Right lobe of liver (tissue), 6 donors: ENCODE measurements around the gene NECAB2. TPM values are rescaled to one million over a fixed set of nuclear protein-coding genes. Genes with fewer than 3 reads are reported as not detected.

Source experiments
- ATAC-seq, 4 donors: fragments of 200-7000 bp; cut with Tn5 transposase; one replicate each; pipeline ENCODE4 v1.9.1; 2020; ENCODE audit warnings: mild to moderate bottlenecking in 4 of 4, moderate library complexity in 4 of 4
- DNase-seq, 3 donors: peaks; one replicate each; pipeline ENCODE4 v3.0.0-alpha.2; 2020
- H3K27ac ChIP-seq, 3 donors: fragments of 200-600 bp; one replicate each; pipeline ENCODE4 v1.8.0; 2022
- H3K27me3 ChIP-seq, 2 donors: fragments of 200-600 bp; one replicate each; pipeline ENCODE4 v1.8.0; 2022
- H3K36me3 ChIP-seq, 4 donors: fragments of 200-600 bp; sonication (generic) in 1 of 4; one replicate each; pipeline versions ENCODE4 v1.5.1 to v1.8.0; 2017 to 2022; ENCODE audit warnings: control low read depth in 1 of 4
- H3K4me1 ChIP-seq, 4 donors: fragments of 200-600 bp; sonication (generic) in 1 of 4; one replicate each; pipeline versions ENCODE4 v1.5.1 to v1.8.0; 2017 to 2022; ENCODE audit warnings: control low read depth in 1 of 4
- H3K4me3 ChIP-seq, 3 donors: fragments of 200-600 bp; one replicate each; pipeline ENCODE4 v1.8.0; 2022
- H3K9me3 ChIP-seq, 4 donors: fragments of 200-600 bp; sonication (generic) in 1 of 4; one replicate each; pipeline versions ENCODE4 v1.5.1 to v1.8.0; 2017 to 2022; ENCODE audit warnings: control low read depth in 1 of 4
- CTCF ChIP-seq, 4 donors: fragments of 200-600 bp in 3 of 4; fragments of 450-650 bp in 1 of 4; IDR thresholded peaks; one replicate each; pipeline versions ENCODE4 v1.5.1 to v1.8.0; 2016 to 2022; ENCODE audit warnings: antibody characterized with exemption in 4 of 4, mild to moderate bottlenecking in 2 of 4
- POLR2A ChIP-seq: fragments of 450-650 bp; IDR thresholded peaks from one replicate; pipeline ENCODE4 v1.6.1; 2017; ENCODE audit warnings: antibody characterized with exemption, mild to moderate bottlenecking
- WGBS: methylation state at CpG from one replicate; pipeline ENCODE4 v1.1.6; 2018; ENCODE audit warnings: low coverage, low lambda C conversion rate; ENCODE audit not compliant: insufficient coverage; ENCODE audit errors: missing lambda C conversion rate; 5-methylcytosine and 5-hydroxymethylcytosine counted together
- intact Hi-C, 2 donors: fragments of 100-400 bp; cut with DNase I; formaldehyde crosslinking; loops; one replicate each; pipeline versions ENCODE4 v1.11.2 to v1.14.1; 2022
- total RNA-seq, 6 experiments: library from RNA; depleted of rRNA in 2 of 6; stranded (reverse); fragments of >200 nt in 2 of 6; fragmentation: NEBNext Ultra II Directional in 3 of 6; extraction: Animal tissue kit (Norgen Biotek cat#: 25700) in 3 of 6; gene quantifications; one replicate each; pipeline versions ENCODE4 v1.1.0 to v1.2.4, GENCODE V29; 2016 to 2023
- donor health status: DM: no; HTN: yes; CAD: no.
- donor health status: DM: no; HTN: no; CAD: no.
- donor health status: DM: no; HTN: no; CAD: no.
- donor health status: DM: no; HTN: yes; CAD: no.
- donor health status: DM: no; HTN: yes; CAD: no.

The NECAB2 gene
- total RNA-seq, 6 experiments from 2014 or later, result 0.56 to 26.8 (median 7.1) TPM

- Histone ChIP-seq H3K36me3 (no peaks in the 10 kb centered on the region), H3K9me3 (no peaks in the 10 kb centered on the region), H3K4me1 (peaks cover 0 to 31% (median 15%) of the 10 kb centered on the region in 4 donors), H3K27me3 (no peaks in the 10 kb centered on the region), H3K4me3 (no peak overlapping the region), H3K27ac (peak overlapping the region in 1 of 3 donors; percentile 33)
- TF ChIP-seq CTCF (IDR thresholded peaks at IDR 0.05) (no peak), POLR2A (no peak)
- intact Hi-C loops, result no loop called here
- DNase-seq (peak in 2 of 3 donors; percentile 73 to 76), ATAC-seq (peak; percentile 36 to 61 (median 51))
- WGBS, result 43% methylated on average over 18 of the region's 18 CpGs
These were observed 29.8 kb upstream of the NECAB2 start for GRCh38 chr16:83937922-83938885.

- H3K27me3 ChIP-seq, result no peaks in the 10 kb centered on the region
- intact Hi-C loops, result no loop called here
- DNase-seq (peak in 1 of 3 donors; percentile 59), ATAC-seq (peak in 1 of 4 donors; percentile 4)
- H3K36me3 ChIP-seq, result no peaks in the 10 kb centered on the region
- WGBS, result 31% methylated on average over 9 of the region's 12 CpGs
- TF ChIP-seq CTCF (IDR thresholded peaks at IDR 0.05) (no peak), POLR2A (no peak)
- peak overlapping the region in 2 of 3 donors; percentile 1 to 26 for H3K27ac ChIP-seq
- H3K4me1 ChIP-seq, result peaks cover 0 to 43% (median 21%) of the 10 kb centered on the region in 4 donors
- no peak overlapping the region for H3K4me3 ChIP-seq
- H3K9me3 ChIP-seq, result no peaks in the 10 kb centered on the region
These were observed 28.7 kb upstream of the NECAB2 start for GRCh38 chr16:83939266-83939855.

- no peak for DNase-seq
These were observed 27.9 kb upstream of the NECAB2 start for GRCh38 chr16:83940119-83940518.

More at GRCh38 chr16:83940119-83940518, 27.9 kb upstream of the NECAB2 start:
- Histone ChIP-seq H3K9me3 (no peaks in the 10 kb centered on the region), H3K36me3 (no peaks in the 10 kb centered on the region), H3K27ac (no peak overlapping the region), H3K4me1 (peaks cover 0 to 51% (median 24%) of the 10 kb centered on the region in 4 donors), H3K4me3 (no peak overlapping the region), H3K27me3 (no peaks in the 10 kb centered on the region)
- TF ChIP-seq POLR2A, result no peak
- TF ChIP-seq CTCF (IDR thresholded peaks at IDR 0.05), result no peak
- intact Hi-C loops, result no loop called here
- whole genome bisulfite sequencing, result 88% methylated on average over 8 of the region's 12 CpGs
- no peak for ATAC-seq
